HL-60 (cell line): ENCODE data around the gene PEG3.

Experiments used
- DNase-seq, 2 experiments: peaks; one replicate each; pipeline ENCODE4 v3.0.0-alpha.2; 2010 to 2020; ENCODE audit warnings: low read depth in 1 of 2, low spot score in 1 of 2
- H3K27ac ChIP-seq: fragments of 250-450 bp; sonication (Bioruptor Pico); replicated peaks from 2 replicates; pipeline ENCODE4 v1.5.1; 2020; ENCODE audit warnings: mild to moderate bottlenecking, moderate library complexity
- H3K27me3 ChIP-seq: fragments of 250-450 bp; sonication (Bioruptor Pico); 2 replicates; pipeline ENCODE4 v1.5.1; 2021; ENCODE audit warnings: mild to moderate bottlenecking, moderate library complexity; ENCODE audit not compliant: insufficient read depth, poor library complexity, severe bottlenecking
- H3K4me3 ChIP-seq: replicated peaks from 2 replicates; pipeline ENCODE4 v1.5.1; 2011; ENCODE audit warnings: mild to moderate bottlenecking, control low read depth, low read length; ENCODE audit not compliant: insufficient read depth
- CTCF ChIP-seq: IDR thresholded peaks from one replicate; pipeline ENCODE4 v1.5.1; 2011; ENCODE audit warnings: low read length, control low read depth, inconsistent platforms; ENCODE audit not compliant: insufficient read depth
- GABPA ChIP-seq: IDR thresholded peaks from 2 replicates; pipeline ENCODE4 v1.6.1; 2012; ENCODE audit warnings: low read depth
- POLR2AphosphoS5 ChIP-seq: IDR thresholded peaks from 2 replicates; pipeline ENCODE4 v1.6.1; 2012; ENCODE audit warnings: low read depth
- SPI1 ChIP-seq: IDR thresholded peaks from 2 replicates; pipeline ENCODE4 v1.6.1; 2012; ENCODE audit warnings: low read depth, mild to moderate bottlenecking, borderline replicate concordance
- TF ChIP-seq, protein P1 (sequence below): IDR thresholded peaks from 2 replicates; pipeline ENCODE4 v1.6.1; 2012; ENCODE audit warnings: low read depth; ENCODE audit not compliant: insufficient replicate concordance

Gene PEG3

DNA sequence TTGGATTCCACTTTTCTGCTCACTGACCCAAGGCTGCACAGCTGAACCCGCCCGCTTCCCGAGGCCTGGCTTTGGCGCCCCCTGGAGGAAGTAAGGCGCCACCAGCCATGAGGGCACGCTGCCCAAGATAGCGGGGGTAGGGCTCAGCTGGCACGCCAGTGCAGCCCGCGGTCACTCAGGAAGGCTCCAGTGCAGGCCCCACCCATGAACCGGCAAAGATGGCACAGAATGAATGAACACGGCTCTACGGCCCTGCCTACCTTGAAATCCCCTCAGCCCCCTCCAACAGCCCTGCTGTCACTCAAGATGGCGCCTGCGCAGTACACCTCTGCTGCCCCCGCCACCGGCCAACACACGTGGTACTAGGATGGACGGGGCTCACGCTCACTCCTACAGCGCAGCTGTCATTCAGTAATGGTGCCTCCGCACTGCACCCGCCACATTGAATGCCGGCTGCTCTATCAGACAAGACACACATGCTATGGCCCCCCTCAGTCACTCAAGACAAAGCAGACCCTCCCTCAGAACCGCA is 3.0 kb downstream of the PEG3 start:
- Histone ChIP-seq H3K4me3 (peak overlapping the region; percentile 46), H3K27me3 (no peaks in the 10 kb centered on the region), H3K27ac (peak overlapping the region; percentile 83)
- TF ChIP-seq, protein P1, sequence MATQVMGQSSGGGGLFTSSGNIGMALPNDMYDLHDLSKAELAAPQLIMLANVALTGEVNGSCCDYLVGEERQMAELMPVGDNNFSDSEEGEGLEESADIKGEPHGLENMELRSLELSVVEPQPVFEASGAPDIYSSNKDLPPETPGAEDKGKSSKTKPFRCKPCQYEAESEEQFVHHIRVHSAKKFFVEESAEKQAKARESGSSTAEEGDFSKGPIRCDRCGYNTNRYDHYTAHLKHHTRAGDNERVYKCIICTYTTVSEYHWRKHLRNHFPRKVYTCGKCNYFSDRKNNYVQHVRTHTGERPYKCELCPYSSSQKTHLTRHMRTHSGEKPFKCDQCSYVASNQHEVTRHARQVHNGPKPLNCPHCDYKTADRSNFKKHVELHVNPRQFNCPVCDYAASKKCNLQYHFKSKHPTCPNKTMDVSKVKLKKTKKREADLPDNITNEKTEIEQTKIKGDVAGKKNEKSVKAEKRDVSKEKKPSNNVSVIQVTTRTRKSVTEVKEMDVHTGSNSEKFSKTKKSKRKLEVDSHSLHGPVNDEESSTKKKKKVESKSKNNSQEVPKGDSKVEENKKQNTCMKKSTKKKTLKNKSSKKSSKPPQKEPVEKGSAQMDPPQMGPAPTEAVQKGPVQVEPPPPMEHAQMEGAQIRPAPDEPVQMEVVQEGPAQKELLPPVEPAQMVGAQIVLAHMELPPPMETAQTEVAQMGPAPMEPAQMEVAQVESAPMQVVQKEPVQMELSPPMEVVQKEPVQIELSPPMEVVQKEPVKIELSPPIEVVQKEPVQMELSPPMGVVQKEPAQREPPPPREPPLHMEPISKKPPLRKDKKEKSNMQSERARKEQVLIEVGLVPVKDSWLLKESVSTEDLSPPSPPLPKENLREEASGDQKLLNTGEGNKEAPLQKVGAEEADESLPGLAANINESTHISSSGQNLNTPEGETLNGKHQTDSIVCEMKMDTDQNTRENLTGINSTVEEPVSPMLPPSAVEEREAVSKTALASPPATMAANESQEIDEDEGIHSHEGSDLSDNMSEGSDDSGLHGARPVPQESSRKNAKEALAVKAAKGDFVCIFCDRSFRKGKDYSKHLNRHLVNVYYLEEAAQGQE: no peak
- TF ChIP-seq SPI1 (no peak), POLR2AphosphoS5 (0 out of 2 replicates have a peak, but pooled peaks have one; percentile 28), GABPA (no peak), CTCF (peak; percentile 8)
- DNase-seq: peak; percentile 65 to 85

GRCh38 chr19:56837004-56837403 is 3.5 kb downstream of the PEG3 start:
- DNase-seq: peak; percentile 6 to 25
- Histone ChIP-seq H3K27ac (peak overlapping the region; percentile 83), H3K4me3 (peak overlapping the region; percentile 46), H3K27me3 (no peaks in the 10 kb centered on the region)
- TF ChIP-seq SPI1 (no peak), POLR2AphosphoS5 (no peak), CTCF (no peak), GABPA (no peak)
- TF ChIP-seq, protein P1: no peak

DNA sequence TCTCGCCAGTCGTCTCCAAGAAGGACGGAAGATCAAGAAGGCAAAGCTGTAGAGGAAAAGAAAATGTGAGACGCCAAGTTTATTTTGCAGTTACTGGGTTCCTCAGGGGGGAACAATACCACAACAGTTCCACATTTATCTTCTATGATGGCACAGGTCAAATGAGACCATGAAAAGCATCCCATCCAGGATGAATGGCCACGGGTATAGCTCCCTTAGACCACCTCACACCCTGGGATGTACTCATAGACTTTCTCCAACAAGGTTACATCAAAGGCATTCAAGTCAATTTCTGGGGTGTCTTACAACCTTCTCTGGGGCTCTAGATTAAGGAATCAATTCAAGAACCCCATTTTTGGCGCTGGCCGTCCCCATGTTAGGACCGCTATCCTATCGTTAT is 4.5 kb downstream of the PEG3 start:
- no peak for DNase-seq
- TF ChIP-seq CTCF: no peak
- no peak for TF ChIP-seq POLR2AphosphoS5
- TF ChIP-seq, protein P1: no peak
- TF ChIP-seq SPI1: no peak
- TF ChIP-seq GABPA: no peak
- Histone ChIP-seq H3K27me3 (no peaks in the 10 kb centered on the region), H3K4me3 (no peak overlapping the region), H3K27ac (no peak overlapping the region)
